ENCODE results near the gene TMEM222.

Gene TMEM222

DNA sequence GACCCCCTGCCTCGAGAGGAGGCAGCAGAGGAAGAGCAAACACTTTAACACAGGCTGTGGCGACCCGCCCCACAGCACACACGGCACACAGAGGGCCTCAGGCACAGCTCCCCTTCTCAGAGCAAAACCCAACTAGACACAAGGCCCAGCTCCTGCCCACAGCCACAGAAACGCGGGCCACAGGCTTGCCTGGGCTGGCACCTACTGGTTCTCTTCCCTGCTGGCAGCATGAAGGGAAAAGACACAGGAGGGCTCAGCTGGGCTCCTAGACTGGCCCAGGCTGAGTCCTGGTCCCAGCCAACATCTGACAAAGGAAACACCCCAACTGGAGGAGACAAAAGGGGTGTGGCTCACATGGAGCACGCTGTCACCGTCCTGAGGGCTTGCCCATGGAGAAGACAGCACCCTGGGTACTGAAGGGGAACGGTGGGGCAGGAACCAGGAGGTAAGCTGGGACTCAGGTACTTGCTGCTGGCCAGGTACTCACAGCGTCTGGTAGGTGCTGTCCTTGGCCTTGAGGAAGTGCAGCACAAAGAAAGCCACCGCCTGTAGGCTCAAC is 57.7 kb downstream of the TMEM222 start:
- Histone ChIP-seq H3K27ac (ENCODE audit: low read depth, low read length) (no peak overlapping the region), H3K27me3 (ENCODE audit: control insufficient read depth, low read length) (peaks cover 17% of the 10 kb centered on the region), H3F3A (ENCODE audit: control insufficient read depth, insufficient read depth) (no peaks in the 10 kb centered on the region; the same call in 1 of the 2 replicates), H3K9me2 (replicated peaks; ENCODE audit: control insufficient read depth, low read length) (no peaks in the 10 kb centered on the region), H3K4me1 (ENCODE audit: control insufficient read depth, low read length) (no peaks in the 10 kb centered on the region), H3K9me3 (ENCODE audit: control insufficient read depth, insufficient read depth, low read length) (no peaks in the 10 kb centered on the region), H3K36me3 (ENCODE audit: control insufficient read depth, low read length) (no peaks in the 10 kb centered on the region), H3K4me3 (ENCODE audit: low read length) (no peak overlapping the region), H4K20me1 (ENCODE audit: control insufficient read depth, insufficient read depth, low read depth, low read length) (no peaks in the 10 kb centered on the region), H3K79me2 (ENCODE audit: control insufficient read depth, low read length) (no peaks in the 10 kb centered on the region), H3K4me2 (ENCODE audit: low read length) (no peak overlapping the region)
- TF ChIP-seq EZH2phosphoT487 (IDR thresholded peaks at IDR 0.05; ENCODE audit: borderline replicate concordance, low read length) = no peak
- TF ChIP-seq, protein P1, sequence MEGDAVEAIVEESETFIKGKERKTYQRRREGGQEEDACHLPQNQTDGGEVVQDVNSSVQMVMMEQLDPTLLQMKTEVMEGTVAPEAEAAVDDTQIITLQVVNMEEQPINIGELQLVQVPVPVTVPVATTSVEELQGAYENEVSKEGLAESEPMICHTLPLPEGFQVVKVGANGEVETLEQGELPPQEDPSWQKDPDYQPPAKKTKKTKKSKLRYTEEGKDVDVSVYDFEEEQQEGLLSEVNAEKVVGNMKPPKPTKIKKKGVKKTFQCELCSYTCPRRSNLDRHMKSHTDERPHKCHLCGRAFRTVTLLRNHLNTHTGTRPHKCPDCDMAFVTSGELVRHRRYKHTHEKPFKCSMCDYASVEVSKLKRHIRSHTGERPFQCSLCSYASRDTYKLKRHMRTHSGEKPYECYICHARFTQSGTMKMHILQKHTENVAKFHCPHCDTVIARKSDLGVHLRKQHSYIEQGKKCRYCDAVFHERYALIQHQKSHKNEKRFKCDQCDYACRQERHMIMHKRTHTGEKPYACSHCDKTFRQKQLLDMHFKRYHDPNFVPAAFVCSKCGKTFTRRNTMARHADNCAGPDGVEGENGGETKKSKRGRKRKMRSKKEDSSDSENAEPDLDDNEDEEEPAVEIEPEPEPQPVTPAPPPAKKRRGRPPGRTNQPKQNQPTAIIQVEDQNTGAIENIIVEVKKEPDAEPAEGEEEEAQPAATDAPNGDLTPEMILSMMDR (IDR thresholded peaks at IDR 0.05; ENCODE audit: low read depth, low read length, poor library complexity, severe bottlenecking) = no peak

DNA sequence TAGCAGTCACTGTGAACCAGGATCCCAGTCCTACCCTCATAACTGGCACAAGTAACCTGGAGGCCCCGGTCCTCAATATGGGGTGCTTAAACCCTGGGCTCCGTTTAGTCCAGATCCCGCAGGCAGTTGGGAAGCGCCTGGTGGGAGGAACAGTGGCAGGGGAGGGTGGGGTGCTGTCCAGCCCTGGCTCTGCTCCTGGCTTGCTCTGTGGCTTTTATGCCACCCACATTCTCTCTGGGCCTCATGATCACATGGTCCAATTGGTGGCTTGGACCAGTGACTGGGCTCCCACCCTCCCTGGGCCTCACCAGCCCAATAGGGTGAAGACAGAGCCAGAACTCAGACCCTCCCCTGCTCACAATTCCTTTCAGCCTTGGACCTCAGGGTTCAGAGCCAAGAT is 58.3 kb downstream of the TMEM222 start:
- H3K4me1 ChIP-seq (ENCODE audit: control insufficient read depth, low read length) = no peaks in the 10 kb centered on the region
- no peaks in the 10 kb centered on the region for H4K20me1 ChIP-seq (ENCODE audit: control insufficient read depth, insufficient read depth, low read depth, low read length)

DNA sequence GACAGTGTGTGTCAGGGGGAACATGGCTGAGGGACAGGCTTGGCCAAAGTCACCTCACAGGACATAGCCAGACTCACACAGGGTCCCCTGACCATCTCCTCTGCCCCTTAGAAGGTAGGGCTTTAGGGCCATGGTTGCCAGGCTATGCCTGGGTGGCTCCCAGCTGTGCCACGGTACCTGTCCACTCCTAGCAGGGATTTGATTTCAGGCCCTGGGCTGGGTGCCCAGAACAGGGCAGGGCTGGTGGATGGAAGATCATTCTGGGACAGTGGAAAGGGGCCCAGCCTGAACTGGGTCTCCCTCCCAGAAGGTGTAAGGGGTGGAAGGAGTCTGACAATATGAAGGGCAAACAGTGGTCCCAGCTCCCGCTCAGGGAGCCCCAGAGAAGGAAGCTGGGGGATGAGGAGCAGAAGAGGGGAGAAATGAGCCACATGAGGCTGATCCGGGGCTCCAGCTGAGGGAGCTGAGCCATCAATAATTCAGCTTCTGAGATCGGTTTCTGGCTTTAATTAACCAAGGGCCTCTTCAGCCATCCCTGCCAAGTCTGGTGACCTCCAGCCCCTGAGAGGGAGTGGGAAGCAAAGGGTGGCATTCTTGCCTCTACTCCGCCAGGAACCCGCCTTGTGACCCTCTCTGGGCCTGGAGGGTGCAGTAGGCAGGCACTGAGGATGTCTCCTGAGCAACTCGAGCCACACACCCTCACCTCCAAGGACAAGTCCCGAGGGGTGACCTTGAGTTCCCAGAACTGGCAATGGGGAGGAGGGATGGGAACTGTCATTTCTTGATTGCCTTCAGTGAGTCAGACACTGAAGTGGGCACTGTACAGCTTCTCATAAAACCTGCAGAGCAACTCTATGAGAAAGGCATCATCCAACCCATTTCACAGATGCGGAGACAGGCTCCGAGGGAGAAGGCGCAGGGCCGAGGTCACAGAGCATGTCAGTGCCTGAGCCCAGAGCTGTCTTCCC is 59.1 kb downstream of the TMEM222 start:
- H4K20me1 ChIP-seq (ENCODE audit: control insufficient read depth, insufficient read depth, low read depth, low read length) = no peaks in the 10 kb centered on the region
- H3K4me1 ChIP-seq (ENCODE audit: control insufficient read depth, low read length) = no peaks in the 10 kb centered on the region
- H3K4me2 ChIP-seq (ENCODE audit: low read length) = no peak overlapping the region
- no peaks in the 10 kb centered on the region for H3K36me3 ChIP-seq (ENCODE audit: control insufficient read depth, low read length)
- peaks cover 17% of the 10 kb centered on the region for H3K27me3 ChIP-seq (ENCODE audit: control insufficient read depth, low read length)
- no peak overlapping the region for H3K4me3 ChIP-seq (ENCODE audit: low read length)
- H3K79me2 ChIP-seq (ENCODE audit: control insufficient read depth, low read length) = no peaks in the 10 kb centered on the region
- no peak overlapping the region for H3K27ac ChIP-seq (ENCODE audit: low read depth, low read length)
- H3K9me3 ChIP-seq (ENCODE audit: control insufficient read depth, insufficient read depth, low read length) = no peaks in the 10 kb centered on the region
- no peaks in the 10 kb centered on the region; the same call in 1 of the 2 replicates for H3F3A ChIP-seq (ENCODE audit: control insufficient read depth, insufficient read depth)
- H3K9me2 ChIP-seq (replicated peaks; ENCODE audit: control insufficient read depth, low read length) = no peaks in the 10 kb centered on the region
- TF ChIP-seq, protein P1 (IDR thresholded peaks at IDR 0.05; ENCODE audit: low read depth, low read length, poor library complexity, severe bottlenecking) = no peak
- no peak for TF ChIP-seq EZH2phosphoT487 (IDR thresholded peaks at IDR 0.05; ENCODE audit: borderline replicate concordance, low read length)

More for the DNA sequence above, 58.3 kb downstream of the TMEM222 start:
- Histone ChIP-seq H3K9me3 (ENCODE audit: control insufficient read depth, insufficient read depth, low read length) (no peaks in the 10 kb centered on the region), H3K4me3 (ENCODE audit: low read length) (no peak overlapping the region), H3K9me2 (replicated peaks; ENCODE audit: control insufficient read depth, low read length) (no peaks in the 10 kb centered on the region), H3K27me3 (ENCODE audit: control insufficient read depth, low read length) (peaks cover 17% of the 10 kb centered on the region), H3F3A (ENCODE audit: control insufficient read depth, insufficient read depth) (no peaks in the 10 kb centered on the region; the same call in 1 of the 2 replicates), H3K79me2 (ENCODE audit: control insufficient read depth, low read length) (no peaks in the 10 kb centered on the region), H3K27ac (ENCODE audit: low read depth, low read length) (no peak overlapping the region), H3K36me3 (ENCODE audit: control insufficient read depth, low read length) (no peaks in the 10 kb centered on the region), H3K4me2 (ENCODE audit: low read length) (no peak overlapping the region)
- TF ChIP-seq, protein P1 (IDR thresholded peaks at IDR 0.05; ENCODE audit: low read depth, low read length, poor library complexity, severe bottlenecking) = no peak
- TF ChIP-seq EZH2phosphoT487 (IDR thresholded peaks at IDR 0.05; ENCODE audit: borderline replicate concordance, low read length) = no peak

All from DOHH2 (cell line).